Progenitor cell of endocrine pancreas (in vitro differentiated cells): ENCODE data around the gene MVB12B. TPM values are rescaled to one million over a fixed set of nuclear protein-coding genes. Genes with fewer than 3 reads are reported as not detected.

Experiments
- DNase-seq: peaks from one replicate; pipeline ENCODE4 v3.0.0; 2021; ENCODE audit warnings: low spot score; ENCODE audit not compliant: unreplicated experiment
- H3K27ac Mint-ChIP-seq: 2 replicates; pipeline ENCODE4 v1.8.0; 2021; ENCODE audit warnings: mild to moderate bottlenecking, moderate library complexity, mixed read lengths
- H3K27me3 Mint-ChIP-seq: 2 replicates; pipeline ENCODE4 v1.8.0; 2021; ENCODE audit warnings: mixed read lengths
- H3K36me3 Mint-ChIP-seq: 2 replicates; pipeline ENCODE4 v1.8.0; 2022; ENCODE audit warnings: mixed read lengths; ENCODE audit not compliant: insufficient read depth
- H3K4me1 Mint-ChIP-seq: 2 replicates; pipeline ENCODE4 v1.8.0; 2021; ENCODE audit warnings: low read depth, mixed read lengths
- H3K4me3 Mint-ChIP-seq: 2 replicates; pipeline ENCODE4 v1.8.0; 2021; ENCODE audit warnings: low read depth, mild to moderate bottlenecking, moderate library complexity, mixed read lengths
- H3K9me3 Mint-ChIP-seq: 2 replicates; pipeline ENCODE4 v1.8.0; 2021; ENCODE audit warnings: low read depth, mixed read lengths
- CTCF ChIP-seq: fragments of 200-600 bp; sonication (generic); IDR thresholded peaks from one replicate; pipeline ENCODE4 v1.5.0; 2021; ENCODE audit warnings: antibody characterized with exemption, mild to moderate bottlenecking; ENCODE audit not compliant: unreplicated experiment
- total RNA-seq: library from RNA; stranded (reverse); gene quantifications from 2 replicates; pipeline ENCODE4 v1.2.1, GENCODE V29; 2021

MVB12B gene
- total RNA-seq, 1 donor from 2014 or later = 34.6 TPM

DNA sequence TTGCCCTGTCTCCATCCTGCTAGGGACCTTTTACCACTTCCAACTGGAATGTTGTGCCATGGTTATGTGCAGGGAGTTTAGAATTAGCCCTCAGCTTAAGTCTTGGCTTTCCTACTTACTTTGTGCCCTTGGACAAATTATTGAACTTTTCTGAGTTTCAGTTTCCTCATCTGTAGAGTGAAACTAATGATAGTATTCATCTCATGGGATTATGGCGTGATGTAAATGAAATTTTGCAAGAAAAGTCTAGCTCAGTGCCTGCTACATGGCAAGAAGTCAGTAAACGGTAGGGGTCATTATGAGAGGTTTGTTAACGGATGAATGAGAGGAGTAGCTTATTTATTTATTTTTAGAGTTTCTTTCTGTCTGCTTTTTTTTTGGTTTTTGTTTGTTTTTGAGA, 1.8 kb downstream of the MVB12B start:
- no peak for DNase-seq
- H3K36me3 Mint-ChIP-seq = peaks cover 9% of the 10 kb centered on the region
- TF ChIP-seq CTCF = no peak
- peaks cover 10% of the 10 kb centered on the region for H3K9me3 Mint-ChIP-seq
- H3K27me3 Mint-ChIP-seq = no peaks in the 10 kb centered on the region
- H3K4me3 Mint-ChIP-seq = peak overlapping the region; percentile 72
- H3K4me1 Mint-ChIP-seq = peaks cover 18% of the 10 kb centered on the region
- peak overlapping the region; percentile 87 for H3K27ac Mint-ChIP-seq

GRCh38 chr9:126329476-126330275, 3.0 kb downstream of the MVB12B start:
- peaks cover 26% of the 10 kb centered on the region for H3K4me1 Mint-ChIP-seq
- no peak overlapping the region for H3K27ac Mint-ChIP-seq
- no peak for TF ChIP-seq CTCF
- H3K9me3 Mint-ChIP-seq = peaks cover 2% of the 10 kb centered on the region
- no peak overlapping the region for H3K4me3 Mint-ChIP-seq
- H3K27me3 Mint-ChIP-seq = no peaks in the 10 kb centered on the region
- no peak for DNase-seq
- peaks cover 11% of the 10 kb centered on the region for H3K36me3 Mint-ChIP-seq

DNA sequence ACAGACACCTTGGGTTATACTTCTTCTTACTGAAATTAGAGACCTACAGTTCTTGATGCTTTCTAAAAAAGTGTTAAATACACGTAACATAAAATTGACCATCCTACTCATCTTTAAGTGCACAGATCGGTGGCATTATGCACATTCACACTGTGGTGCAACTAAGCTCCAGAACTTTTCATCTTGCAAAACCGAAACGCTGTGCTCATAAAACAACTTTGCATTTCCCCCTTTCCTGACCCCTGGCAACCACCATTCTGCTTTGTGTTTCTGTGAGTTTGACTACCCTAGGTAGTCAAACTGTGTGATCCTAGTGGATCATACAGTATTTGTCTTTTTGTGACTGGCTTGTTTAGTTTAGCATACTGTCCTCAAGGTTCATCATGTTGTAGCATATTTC, 3.9 kb downstream of the MVB12B start:
- TF ChIP-seq CTCF = no peak
- no peaks in the 10 kb centered on the region for H3K27me3 Mint-ChIP-seq
- H3K4me1 Mint-ChIP-seq = peaks cover 32% of the 10 kb centered on the region
- H3K9me3 Mint-ChIP-seq = peaks cover 1% of the 10 kb centered on the region
- DNase-seq = no peak
- no peak overlapping the region for H3K27ac Mint-ChIP-seq
- peaks cover 11% of the 10 kb centered on the region for H3K36me3 Mint-ChIP-seq
- no peak overlapping the region for H3K4me3 Mint-ChIP-seq

DNA sequence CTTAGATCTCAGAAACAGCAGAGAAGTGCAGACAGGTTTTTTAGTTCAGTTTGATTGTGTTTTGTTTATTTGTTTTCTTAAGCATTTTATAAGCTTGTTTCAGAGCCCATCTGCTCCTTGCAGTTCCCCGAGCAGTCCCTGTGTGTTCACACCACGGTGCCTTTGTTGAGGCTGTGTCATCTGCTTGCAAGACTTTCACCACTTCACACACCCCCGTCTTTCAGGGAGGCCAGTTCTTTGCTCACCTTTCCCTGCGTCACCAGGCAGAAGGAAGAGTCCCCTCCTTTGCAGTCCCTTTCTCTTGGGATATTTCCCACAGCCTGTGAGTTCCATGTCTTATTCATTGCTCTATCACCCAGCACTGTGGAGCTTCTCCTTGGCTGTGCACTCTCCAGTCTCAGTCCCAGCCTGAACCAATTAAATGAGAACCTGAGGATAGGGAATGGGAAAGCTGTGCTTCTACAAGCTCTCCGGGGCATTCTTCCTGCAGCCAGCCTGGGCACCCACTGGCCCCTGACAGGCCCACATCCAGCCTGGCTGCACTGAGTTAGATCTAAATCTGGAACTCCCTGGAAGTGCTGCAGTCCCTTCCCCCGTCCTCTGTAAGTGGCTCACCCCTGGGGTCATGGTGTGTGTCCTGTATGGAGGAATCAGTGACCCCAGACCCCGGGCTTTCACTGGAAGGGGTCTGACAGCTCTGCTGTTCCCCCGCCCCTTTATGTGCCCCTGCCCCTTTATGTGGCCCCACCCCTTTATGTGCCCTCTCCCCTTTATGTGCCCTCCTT, 5.5 kb downstream of the MVB12B start:
- no peaks in the 10 kb centered on the region for H3K27me3 Mint-ChIP-seq
- H3K9me3 Mint-ChIP-seq = no peaks in the 10 kb centered on the region
- H3K36me3 Mint-ChIP-seq = peaks cover 11% of the 10 kb centered on the region
- no peak overlapping the region for H3K27ac Mint-ChIP-seq
- no peak overlapping the region for H3K4me3 Mint-ChIP-seq
- TF ChIP-seq CTCF = no peak
- no peak for DNase-seq
- H3K4me1 Mint-ChIP-seq = peaks cover 35% of the 10 kb centered on the region

DNA sequence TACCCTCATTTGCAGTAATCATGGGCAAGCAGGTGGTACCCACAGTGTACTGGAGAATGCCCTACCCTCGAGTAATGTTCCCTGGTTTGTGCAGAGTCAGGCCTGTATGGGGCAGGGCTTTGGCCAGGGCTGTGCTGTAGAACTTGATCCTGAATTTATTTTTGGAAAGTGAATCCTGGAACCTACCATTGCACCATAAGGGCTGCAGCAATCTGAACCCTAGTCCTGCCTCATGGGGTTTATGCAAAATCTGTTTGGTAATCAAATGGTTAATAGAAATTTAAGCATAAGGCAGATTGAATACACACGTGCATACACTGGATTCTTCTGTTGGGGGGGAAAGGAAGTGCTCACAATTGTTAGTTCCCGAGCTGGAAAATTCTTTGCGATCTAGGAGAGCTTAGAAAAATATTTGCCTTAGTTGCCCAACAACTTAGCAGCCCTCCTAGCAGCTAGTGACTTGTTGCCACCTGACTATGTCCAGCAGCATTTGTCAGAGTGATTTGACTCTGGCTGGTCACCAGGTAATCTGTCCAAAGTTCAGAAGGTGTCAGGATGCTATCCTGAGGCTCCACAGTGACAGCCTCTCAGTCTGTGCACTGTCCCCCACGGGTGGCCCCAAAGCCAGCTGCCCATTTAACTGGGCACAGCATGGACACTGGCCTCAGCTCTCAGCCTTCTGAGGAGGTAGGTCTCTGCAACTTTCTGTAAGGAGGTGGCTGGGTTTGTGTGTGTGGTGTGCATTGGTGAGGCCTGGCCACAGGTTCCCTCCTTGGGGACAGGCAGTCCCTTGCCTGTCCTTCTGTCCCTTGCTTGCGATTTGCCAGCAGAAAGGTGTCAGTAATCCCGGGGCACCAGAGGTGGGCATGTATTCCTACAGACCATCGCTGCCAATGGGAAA, 8.3 kb downstream of the MVB12B start:
- Mint-ChIP-seq H3K36me3 (peaks cover 13% of the 10 kb centered on the region), H3K4me1 (peaks cover 38% of the 10 kb centered on the region), H3K27me3 (no peaks in the 10 kb centered on the region), H3K4me3 (peak overlapping the region; percentile 15), H3K9me3 (no peaks in the 10 kb centered on the region), H3K27ac (peak overlapping the region; percentile 62)
- no peak for DNase-seq
- no peak for TF ChIP-seq CTCF
